ENCODE data around the gene HOGA1.

GRCh38 chr10:97547962-97548361, 36.2 kb upstream of the HOGA1 start:
- no peak for TF ChIP-seq CTCF (IDR thresholded peaks at IDR 0.05)
- no peak for TF ChIP-seq POLR2A (IDR thresholded peaks at IDR 0.05)
